ENCODE measurements around the gene CHKA.

The CHKA gene

DNA sequence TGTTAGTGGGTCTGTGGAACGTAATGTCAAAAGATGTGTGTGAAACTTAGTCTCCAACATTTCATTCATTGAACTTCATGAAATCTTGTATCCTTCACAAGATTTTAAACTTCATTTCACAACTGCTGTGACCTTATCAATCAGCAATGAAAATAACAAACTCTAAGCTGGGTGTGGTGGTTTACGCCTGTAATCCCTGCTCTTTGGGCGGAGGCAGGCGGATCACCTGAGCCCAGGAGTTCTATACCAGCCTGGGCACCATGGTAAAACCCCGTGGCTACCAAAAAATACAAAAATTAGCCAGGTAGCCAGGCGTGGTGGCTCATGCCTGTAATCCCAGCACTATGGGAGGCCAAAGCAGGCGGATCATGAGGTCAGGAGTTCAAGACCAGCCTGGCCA, 5.1 kb downstream of the CHKA start:
- peaks cover 3% of the 10 kb centered on the region; the same call in 1 of the 2 replicates for H4K20me1 ChIP-seq (ENCODE audit: insufficient read depth)
- peaks cover 89% of the 10 kb centered on the region for H3K79me2 ChIP-seq (ENCODE audit: insufficient read depth, low read depth)
- H3K36me3 ChIP-seq (ENCODE audit: insufficient read depth) = no peaks in the 10 kb centered on the region
- peaks cover 23% of the 10 kb centered on the region for H3K4me1 ChIP-seq (ENCODE audit: low read depth, poor library complexity, severe bottlenecking)
- no peak overlapping the region for H3K4me3 ChIP-seq (IDR thresholded peaks at IDR 0.05; ENCODE audit: insufficient read depth, low read depth, low read length)
- H3K27ac ChIP-seq = no peak overlapping the region
- H3K4me2 ChIP-seq = no peak overlapping the region
- H3K27me3 ChIP-seq (ENCODE audit: insufficient read depth, low read depth) = no peaks in the 10 kb centered on the region
- H3K9ac ChIP-seq = no peak overlapping the region
- H2AFZ ChIP-seq (ENCODE audit: low read depth) = no peak overlapping the region
- TF ChIP-seq, protein P1, sequence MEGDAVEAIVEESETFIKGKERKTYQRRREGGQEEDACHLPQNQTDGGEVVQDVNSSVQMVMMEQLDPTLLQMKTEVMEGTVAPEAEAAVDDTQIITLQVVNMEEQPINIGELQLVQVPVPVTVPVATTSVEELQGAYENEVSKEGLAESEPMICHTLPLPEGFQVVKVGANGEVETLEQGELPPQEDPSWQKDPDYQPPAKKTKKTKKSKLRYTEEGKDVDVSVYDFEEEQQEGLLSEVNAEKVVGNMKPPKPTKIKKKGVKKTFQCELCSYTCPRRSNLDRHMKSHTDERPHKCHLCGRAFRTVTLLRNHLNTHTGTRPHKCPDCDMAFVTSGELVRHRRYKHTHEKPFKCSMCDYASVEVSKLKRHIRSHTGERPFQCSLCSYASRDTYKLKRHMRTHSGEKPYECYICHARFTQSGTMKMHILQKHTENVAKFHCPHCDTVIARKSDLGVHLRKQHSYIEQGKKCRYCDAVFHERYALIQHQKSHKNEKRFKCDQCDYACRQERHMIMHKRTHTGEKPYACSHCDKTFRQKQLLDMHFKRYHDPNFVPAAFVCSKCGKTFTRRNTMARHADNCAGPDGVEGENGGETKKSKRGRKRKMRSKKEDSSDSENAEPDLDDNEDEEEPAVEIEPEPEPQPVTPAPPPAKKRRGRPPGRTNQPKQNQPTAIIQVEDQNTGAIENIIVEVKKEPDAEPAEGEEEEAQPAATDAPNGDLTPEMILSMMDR (conservative IDR thresholded peaks at IDR 0.05; ENCODE audit: low read depth, low read length) = no peak

DNA sequence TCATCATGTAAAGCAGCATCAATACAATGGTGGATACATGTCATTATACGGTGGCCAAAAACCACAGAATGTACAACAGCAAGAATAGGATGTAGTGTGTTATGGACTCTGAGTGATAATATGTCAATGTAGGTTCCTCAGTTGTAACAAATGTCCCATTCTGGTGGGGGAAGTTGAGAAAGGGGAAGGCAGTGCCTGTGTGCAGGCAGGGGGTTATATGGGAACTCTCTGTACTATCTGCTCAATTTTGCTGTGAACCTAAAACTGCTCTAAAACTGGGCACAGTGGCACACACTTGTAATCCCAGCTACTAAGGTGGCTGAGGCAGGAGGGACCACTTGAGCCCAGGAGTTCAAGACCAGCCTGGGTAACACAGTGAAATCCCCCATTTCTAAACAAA, 5.9 kb downstream of the CHKA start:
- H3K36me3 ChIP-seq (ENCODE audit: insufficient read depth) = no peaks in the 10 kb centered on the region
- no peak overlapping the region for H2AFZ ChIP-seq (ENCODE audit: low read depth)
- no peak overlapping the region for H3K27ac ChIP-seq
- TF ChIP-seq, protein P1 (conservative IDR thresholded peaks at IDR 0.05; ENCODE audit: low read depth, low read length) = no peak
- H3K4me3 ChIP-seq (IDR thresholded peaks at IDR 0.05; ENCODE audit: insufficient read depth, low read depth, low read length) = no peak overlapping the region
- H3K27me3 ChIP-seq (ENCODE audit: insufficient read depth, low read depth) = no peaks in the 10 kb centered on the region
- H4K20me1 ChIP-seq (ENCODE audit: insufficient read depth) = peaks cover 3% of the 10 kb centered on the region; the same call in 1 of the 2 replicates
- H3K4me2 ChIP-seq = no peak overlapping the region
- H3K79me2 ChIP-seq (ENCODE audit: insufficient read depth, low read depth) = peaks cover 91% of the 10 kb centered on the region
- peaks cover 23% of the 10 kb centered on the region for H3K4me1 ChIP-seq (ENCODE audit: low read depth, poor library complexity, severe bottlenecking)
- no peak overlapping the region for H3K9ac ChIP-seq

DNA sequence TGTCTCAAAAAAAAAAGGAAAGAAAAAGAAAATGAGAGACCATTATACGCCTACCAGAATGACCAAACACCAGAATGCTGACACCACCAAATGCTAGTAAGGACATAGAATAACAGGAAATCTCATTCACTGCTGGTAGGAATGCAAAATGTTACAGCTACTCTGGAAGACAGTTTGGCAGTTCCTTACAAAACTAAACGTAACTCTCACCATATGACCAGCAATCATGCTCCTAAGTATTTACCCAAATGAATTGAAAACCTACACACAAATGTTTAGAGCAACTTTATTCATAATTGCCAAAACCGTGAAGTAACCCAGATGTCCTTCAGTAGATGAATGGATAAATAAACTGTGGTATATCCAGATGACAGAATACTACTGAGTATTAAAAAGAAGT, 7.2 kb downstream of the CHKA start:
- Histone ChIP-seq H2AFZ (ENCODE audit: low read depth) (no peak overlapping the region), H3K4me1 (ENCODE audit: low read depth, poor library complexity, severe bottlenecking) (peaks cover 14% of the 10 kb centered on the region), H4K20me1 (ENCODE audit: insufficient read depth) (no peaks in the 10 kb centered on the region; the same call in 1 of the 2 replicates), H3K36me3 (ENCODE audit: insufficient read depth) (no peaks in the 10 kb centered on the region), H3K27ac (no peak overlapping the region), H3K4me3 (IDR thresholded peaks at IDR 0.05; ENCODE audit: insufficient read depth, low read depth, low read length) (no peak overlapping the region), H3K27me3 (ENCODE audit: insufficient read depth, low read depth) (no peaks in the 10 kb centered on the region), H3K79me2 (ENCODE audit: insufficient read depth, low read depth) (peaks cover 89% of the 10 kb centered on the region), H3K9ac (no peak overlapping the region), H3K4me2 (no peak overlapping the region)
- TF ChIP-seq, protein P1 (conservative IDR thresholded peaks at IDR 0.05; ENCODE audit: low read depth, low read length) = no peak

DNA sequence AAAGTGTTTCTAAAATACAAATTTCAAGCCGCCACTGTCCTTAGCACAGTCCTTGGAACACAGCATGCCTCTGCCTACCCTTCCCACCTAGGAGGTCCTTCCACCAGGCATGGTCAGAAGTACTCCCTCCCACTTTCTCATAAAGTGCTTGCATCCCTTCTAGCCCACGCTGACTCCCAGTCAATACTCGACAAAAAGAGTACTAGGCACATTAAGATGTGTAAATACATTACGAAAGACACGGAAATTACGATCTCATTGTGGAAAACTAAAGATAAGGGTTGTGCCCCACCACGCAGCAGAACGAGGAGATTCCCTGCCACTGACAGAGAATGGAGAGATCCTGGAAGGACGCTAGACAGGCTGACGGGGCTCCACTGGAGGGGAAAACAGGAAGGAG, 13.5 kb downstream of the CHKA start:
- H3K27me3 ChIP-seq (ENCODE audit: insufficient read depth, low read depth) = no peaks in the 10 kb centered on the region
- H3K4me2 ChIP-seq = no peak overlapping the region
- H3K79me2 ChIP-seq (ENCODE audit: insufficient read depth, low read depth) = peaks cover 61% of the 10 kb centered on the region; the same call in 1 of the 2 replicates
- no peak overlapping the region for H2AFZ ChIP-seq (ENCODE audit: low read depth)
- no peaks in the 10 kb centered on the region for H3K36me3 ChIP-seq (ENCODE audit: insufficient read depth)
- no peaks in the 10 kb centered on the region for H4K20me1 ChIP-seq (ENCODE audit: insufficient read depth)
- H3K4me1 ChIP-seq (ENCODE audit: low read depth, poor library complexity, severe bottlenecking) = peaks cover 28% of the 10 kb centered on the region
- no peak overlapping the region for H3K27ac ChIP-seq
- no peak overlapping the region for H3K4me3 ChIP-seq (IDR thresholded peaks at IDR 0.05; ENCODE audit: insufficient read depth, low read depth, low read length)
- TF ChIP-seq, protein P1 (conservative IDR thresholded peaks at IDR 0.05; ENCODE audit: low read depth, low read length) = no peak
- H3K9ac ChIP-seq = no peak overlapping the region
